ENCODE results near the gene CDCA4. TPM values are rescaled to one million over a fixed set of nuclear protein-coding genes. Genes with fewer than 3 reads are reported as not detected.

Gene CDCA4
- total RNA-seq, 2 donors from 2014 or later: 46.6 to 65.1 TPM

DNA sequence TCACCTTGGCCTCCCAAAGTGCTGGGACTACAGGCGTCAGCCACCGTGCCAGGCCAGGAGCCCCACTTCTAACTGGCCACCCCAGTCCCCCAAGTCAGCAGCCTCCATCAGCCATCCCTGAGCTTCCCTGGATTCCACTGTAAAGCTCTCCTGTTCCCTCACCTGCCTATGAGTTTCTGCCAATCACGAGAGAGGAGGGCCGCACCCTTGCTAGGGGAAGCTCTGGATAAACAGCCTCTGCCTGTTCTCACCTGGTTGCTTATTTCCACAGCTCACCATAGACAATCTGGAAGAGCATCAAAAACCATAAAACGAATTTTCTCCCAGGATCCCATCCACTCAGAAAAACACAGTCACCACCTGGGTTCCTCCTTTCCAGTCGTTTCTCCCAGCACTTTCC, 5.0 kb downstream of the CDCA4 start:
- Histone ChIP-seq H3K27ac (ENCODE audit: low read depth, low read length) (no peak overlapping the region), H3K9ac (ENCODE audit: extremely low read depth, low read length, poor library complexity, severe bottlenecking) (no peak overlapping the region), H3K36me3 (ENCODE audit: control insufficient read depth, insufficient read depth, low read length) (peaks cover 38% of the 10 kb centered on the region), H3K27me3 (ENCODE audit: control insufficient read depth, insufficient read depth, low read length, poor library complexity, severe bottlenecking) (no peaks in the 10 kb centered on the region), H3K4me1 (ENCODE audit: control insufficient read depth, insufficient read depth, low read length) (peaks cover 10% of the 10 kb centered on the region), H3K9me3 (ENCODE audit: control insufficient read depth, low read length) (no peaks in the 10 kb centered on the region), H3K4me3 (ENCODE audit: low read length) (no peak overlapping the region)
- Mint-ChIP-seq H3K36me3 (ENCODE audit: low read depth) (peaks cover 35% of the 10 kb centered on the region), H3K4me1 (peaks cover 47% of the 10 kb centered on the region), H3K9me3 (no peaks in the 10 kb centered on the region), H3K27me3 (ENCODE audit: insufficient read depth) (no peaks in the 10 kb centered on the region), H3K4me3 (no peak overlapping the region), H3K27ac (no peak overlapping the region)
- 94 to 98% methylated on average over 5 to 6 of the region's 6 CpGs for WGBS, 2 experiments (ENCODE audit: insufficient coverage in 1 of 2, insufficient read length in 1 of 2)
- TF ChIP-seq, protein P1, sequence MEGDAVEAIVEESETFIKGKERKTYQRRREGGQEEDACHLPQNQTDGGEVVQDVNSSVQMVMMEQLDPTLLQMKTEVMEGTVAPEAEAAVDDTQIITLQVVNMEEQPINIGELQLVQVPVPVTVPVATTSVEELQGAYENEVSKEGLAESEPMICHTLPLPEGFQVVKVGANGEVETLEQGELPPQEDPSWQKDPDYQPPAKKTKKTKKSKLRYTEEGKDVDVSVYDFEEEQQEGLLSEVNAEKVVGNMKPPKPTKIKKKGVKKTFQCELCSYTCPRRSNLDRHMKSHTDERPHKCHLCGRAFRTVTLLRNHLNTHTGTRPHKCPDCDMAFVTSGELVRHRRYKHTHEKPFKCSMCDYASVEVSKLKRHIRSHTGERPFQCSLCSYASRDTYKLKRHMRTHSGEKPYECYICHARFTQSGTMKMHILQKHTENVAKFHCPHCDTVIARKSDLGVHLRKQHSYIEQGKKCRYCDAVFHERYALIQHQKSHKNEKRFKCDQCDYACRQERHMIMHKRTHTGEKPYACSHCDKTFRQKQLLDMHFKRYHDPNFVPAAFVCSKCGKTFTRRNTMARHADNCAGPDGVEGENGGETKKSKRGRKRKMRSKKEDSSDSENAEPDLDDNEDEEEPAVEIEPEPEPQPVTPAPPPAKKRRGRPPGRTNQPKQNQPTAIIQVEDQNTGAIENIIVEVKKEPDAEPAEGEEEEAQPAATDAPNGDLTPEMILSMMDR (conservative IDR thresholded peaks at IDR 0.05): no peak
- no peak for DNase-seq

DNA sequence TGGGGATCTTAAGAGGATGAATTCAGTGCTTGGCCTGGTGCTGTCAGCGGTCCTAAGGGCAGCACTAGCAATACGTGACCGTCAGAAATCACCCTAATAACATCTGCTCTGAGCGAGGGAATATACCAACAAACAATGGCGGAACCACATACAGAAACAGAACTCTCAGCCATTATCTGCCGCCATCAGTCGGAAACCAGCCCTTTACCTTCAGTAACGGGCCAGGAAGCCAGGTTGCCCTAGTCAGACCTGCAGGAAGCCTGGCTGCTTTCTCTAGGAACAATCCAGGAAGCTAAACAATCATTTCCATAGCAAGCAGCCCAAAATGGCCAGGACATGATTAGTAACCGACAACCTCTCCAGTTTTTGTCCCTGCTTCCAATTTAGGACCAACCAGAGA, 5.6 kb downstream of the CDCA4 start:
- no peak for DNase-seq
- Mint-ChIP-seq H3K4me3 (no peak overlapping the region), H3K27ac (peak overlapping the region; percentile 1), H3K4me1 (peaks cover 47% of the 10 kb centered on the region), H3K36me3 (ENCODE audit: low read depth) (peaks cover 39% of the 10 kb centered on the region), H3K9me3 (no peaks in the 10 kb centered on the region), H3K27me3 (ENCODE audit: insufficient read depth) (no peaks in the 10 kb centered on the region)
- H3K36me3 ChIP-seq (ENCODE audit: control insufficient read depth, insufficient read depth, low read length): peaks cover 43% of the 10 kb centered on the region
- no peak overlapping the region for H3K27ac ChIP-seq (ENCODE audit: low read depth, low read length)
- no peak overlapping the region for H3K4me3 ChIP-seq (ENCODE audit: low read length)
- 96 to 100% methylated on average over 5 to 9 of the region's 9 CpGs for WGBS, 2 experiments (ENCODE audit: insufficient coverage in 1 of 2, insufficient read length in 1 of 2)
- H3K9ac ChIP-seq (ENCODE audit: extremely low read depth, low read length, poor library complexity, severe bottlenecking): no peak overlapping the region
- TF ChIP-seq, protein P1 (conservative IDR thresholded peaks at IDR 0.05): no peak
- no peaks in the 10 kb centered on the region for H3K9me3 ChIP-seq (ENCODE audit: control insufficient read depth, low read length)
- peaks cover 10% of the 10 kb centered on the region for H3K4me1 ChIP-seq (ENCODE audit: control insufficient read depth, insufficient read depth, low read length)
- H3K27me3 ChIP-seq (ENCODE audit: control insufficient read depth, insufficient read depth, low read length, poor library complexity, severe bottlenecking): no peaks in the 10 kb centered on the region

- WGBS, 2 experiments (ENCODE audit: insufficient coverage in 1 of 2, insufficient read length in 1 of 2): 80 to 87% methylated on average over 3 to 4 of the region's 4 CpGs
- TF ChIP-seq, protein P1 (conservative IDR thresholded peaks at IDR 0.05): no peak
- H3K27ac Mint-ChIP-seq: no peak overlapping the region
- peaks cover 45% of the 10 kb centered on the region for H3K4me1 Mint-ChIP-seq
- no peak overlapping the region for H3K4me3 Mint-ChIP-seq
- H3K9me3 Mint-ChIP-seq: no peaks in the 10 kb centered on the region
- H3K4me1 ChIP-seq (ENCODE audit: control insufficient read depth, insufficient read depth, low read length): peaks cover 10% of the 10 kb centered on the region
- H3K27me3 Mint-ChIP-seq (ENCODE audit: insufficient read depth): no peaks in the 10 kb centered on the region
- DNase-seq: no peak
- no peak overlapping the region for H3K9ac ChIP-seq (ENCODE audit: extremely low read depth, low read length, poor library complexity, severe bottlenecking)
- H3K9me3 ChIP-seq (ENCODE audit: control insufficient read depth, low read length): no peaks in the 10 kb centered on the region
- H3K4me3 ChIP-seq (ENCODE audit: low read length): no peak overlapping the region
- H3K36me3 ChIP-seq (ENCODE audit: control insufficient read depth, insufficient read depth, low read length): peaks cover 49% of the 10 kb centered on the region
- no peak overlapping the region for H3K27ac ChIP-seq (ENCODE audit: low read depth, low read length)
- H3K36me3 Mint-ChIP-seq (ENCODE audit: low read depth): peaks cover 45% of the 10 kb centered on the region
- no peaks in the 10 kb centered on the region for H3K27me3 ChIP-seq (ENCODE audit: control insufficient read depth, insufficient read depth, low read length, poor library complexity, severe bottlenecking)
Measured at GRCh38 chr14:105014631-105015030, 6.3 kb downstream of the CDCA4 start.

Data from endodermal cell (in vitro differentiated cells).